HCT116 (cell line): ENCODE data around the gene MARCKSL1. TPM values are rescaled to one million over a fixed set of nuclear protein-coding genes. Genes with fewer than 3 reads are reported as not detected.
"Not testable (repeated sequence)": the region's sequence is repeated elsewhere in the genome, so short reads cannot be mapped to it uniquely, and the experiment has no call there.

Source experiments
- ATAC-seq: fragments of 200-7000 bp; cut with Tn5 transposase; 2 replicates; pipeline ENCODE4 v1.9.1; 2020; ENCODE audit warnings: mild to moderate bottlenecking, moderate library complexity
- BruUV-seq: library from RNA; stranded (reverse); fragments of 400-500 nt; replicated peaks from 2 replicates; lab custom pipeline; 2021; lab: Mats Ljungman, UMichigan
- CTCF ChIA-PET: fragments of 300-600 bp; sonication (Branson Sonifier 250); formaldehyde crosslinking; loops from one replicate; lab custom pipeline; 2021; ENCODE audit warnings: antibody characterized with exemption; lab: Charles Lee
- POLR2A ChIA-PET: fragments of 300-600, 350-600 bp; sonication (Branson Sonifier 250); formaldehyde crosslinking; loops from one replicate; lab custom pipeline; 2021; ENCODE audit warnings: antibody characterized with exemption; lab: Charles Lee
- RAD21 ChIA-PET, 2 experiments: fragments of 300-600 bp; sonication (Branson Sonifier 250); formaldehyde crosslinking; loops; one replicate each; lab custom pipeline; 2023; ENCODE audit warnings: low total read pairs in 2 of 2; ENCODE audit not compliant: uncharacterized antibody in 2 of 2, unreplicated experiment in 2 of 2, low non-redundant PET in 1 of 2; lab: Charles Lee
- DNase-seq: peaks from one replicate; pipeline ENCODE4 v3.0.0-alpha.2; 2010; ENCODE audit warnings: low read depth, low spot score
- H2AFZ ChIP-seq: fragments of 200-600 bp; shearing (Covaris generic), sonication (generic); 2 replicates; pipeline ENCODE4 v1.6.1; 2017; ENCODE audit warnings: low read depth, mixed run types, mixed read lengths, antibody characterized with exemption, low read length; ENCODE audit not compliant: poor library complexity, severe bottlenecking
- H3K27ac ChIP-seq: 2 replicates; pipeline ENCODE4 v1.5.1; 2012; ENCODE audit warnings: low read depth, low read length
- H3K27me3 ChIP-seq: fragments of 200-600 bp; sonication (generic); 2 replicates; pipeline ENCODE4 v1.6.1; 2016; ENCODE audit warnings: mixed run types, low read length, mixed read lengths; ENCODE audit not compliant: insufficient read depth
- H3K36me3 ChIP-seq, 2 experiments: fragments of 200-500 bp in 1 of 2; fragments of 200-600 bp in 1 of 2; sonication (Bioruptor generic) in 1 of 2; sonication (generic) in 1 of 2; 2 replicates each; pipeline versions ENCODE4 v1.5.1 to v1.6.1; 2014 to 2016; ENCODE audit warnings: low read length in 2 of 2, inconsistent platforms in 1 of 2, mixed read lengths in 1 of 2, mixed run types in 1 of 2; ENCODE audit not compliant: insufficient read depth in 2 of 2, control insufficient read depth in 1 of 2
- H3K4me1 ChIP-seq, 2 experiments: fragments of 200-600 bp in 1 of 2; sonication (generic) in 1 of 2; 2 replicates each; pipeline versions ENCODE4 v1.5.1 to v1.6.1; 2012 to 2017; ENCODE audit warnings: low read length in 2 of 2, inconsistent platforms in 1 of 2, mild to moderate bottlenecking in 1 of 2, mixed read lengths in 1 of 2, mixed run types in 1 of 2, moderate library complexity in 1 of 2; ENCODE audit not compliant: insufficient read depth in 2 of 2, control insufficient read depth in 1 of 2
- H3K4me2 ChIP-seq: fragments of 200-600 bp; sonication (generic); 2 replicates; pipeline ENCODE4 v1.6.1; 2017; ENCODE audit warnings: mixed run types, low read length, mixed read lengths
- H3K4me3 ChIP-seq, 2 experiments: fragments of 200-600 bp in 1 of 2; sonication (generic) in 1 of 2; replicated peaks in 1 of 2; 2 replicates each; pipeline ENCODE4 v1.5.1; 2011 to 2016; ENCODE audit warnings: low read length in 2 of 2, control low read depth in 1 of 2, low read depth in 1 of 2, mild to moderate bottlenecking in 1 of 2, mixed read lengths in 1 of 2, mixed run types in 1 of 2
- H3K79me2 ChIP-seq: fragments of 200-600 bp; sonication (generic); 2 replicates; pipeline ENCODE4 v1.6.1; 2017; ENCODE audit warnings: mild to moderate bottlenecking, mixed run types, low read length, moderate library complexity, mixed read lengths; ENCODE audit not compliant: insufficient read depth
- H3K9ac ChIP-seq: fragments of 200-600 bp; sonication (generic); 2 replicates; pipeline ENCODE4 v1.6.1; 2016; ENCODE audit warnings: low read length, mixed read lengths
- H3K9me2 ChIP-seq: fragments of 200-600 bp; sonication (generic), shearing (Covaris generic); 2 replicates; pipeline ENCODE4 v1.6.1; 2017; ENCODE audit warnings: mixed run types, mild to moderate bottlenecking, moderate library complexity; ENCODE audit not compliant: insufficient read depth
- H3K9me3 ChIP-seq, 2 experiments: fragments of 200-500 bp in 1 of 2; fragments of 200-600 bp in 1 of 2; sonication (Bioruptor generic) in 1 of 2; sonication (generic) in 1 of 2; 2 replicates each; pipeline ENCODE4 v1.6.1; 2014 to 2017; ENCODE audit warnings: low read length in 2 of 2, mixed read lengths in 2 of 2, inconsistent platforms in 1 of 2, low read depth in 1 of 2, mild to moderate bottlenecking in 1 of 2, mixed run types in 1 of 2, moderate library complexity in 1 of 2; ENCODE audit not compliant: control insufficient read depth in 1 of 2, insufficient read depth in 1 of 2
- H4K20me1 ChIP-seq: fragments of 200-600 bp; sonication (generic), shearing (Covaris generic); 2 replicates; pipeline ENCODE4 v1.6.1; 2017; ENCODE audit warnings: mixed run types, mild to moderate bottlenecking, moderate library complexity; ENCODE audit not compliant: insufficient read depth
- CBX3 ChIP-seq: IDR thresholded peaks from 2 replicates; pipeline ENCODE4 v1.6.1; 2012; ENCODE audit warnings: low read depth
- CEBPB ChIP-seq: IDR thresholded peaks from 2 replicates; pipeline ENCODE4 v1.6.1; 2012; ENCODE audit warnings: low read depth
- EZH2 ChIP-seq: fragments of 200-600 bp; sonication (generic); IDR thresholded peaks from 2 replicates; pipeline ENCODE4 v1.6.1; 2017; ENCODE audit warnings: antibody characterized with exemption, mixed run types
- EZH2phosphoT487 ChIP-seq: fragments of 200-600 bp; IDR thresholded peaks from 2 replicates; pipeline ENCODE4 v1.6.1; 2018; ENCODE audit warnings: antibody characterized with exemption, borderline replicate concordance
- FOSL1 ChIP-seq: IDR thresholded peaks from 2 replicates; pipeline ENCODE4 v1.6.1; 2012; ENCODE audit warnings: low read depth
- JUND ChIP-seq: IDR thresholded peaks from 2 replicates; pipeline ENCODE4 v1.6.1; 2012
- MAX ChIP-seq: IDR thresholded peaks from 2 replicates; pipeline ENCODE4 v1.6.1; 2012
- POLR2A ChIP-seq: IDR thresholded peaks from 2 replicates; pipeline ENCODE4 v1.7.0; 2011; ENCODE audit warnings: borderline replicate concordance; ENCODE audit not compliant: insufficient read depth, insufficient read length; ENCODE audit errors: extremely low read depth
- POLR2AphosphoS5 ChIP-seq: IDR thresholded peaks from 2 replicates; pipeline ENCODE4 v1.6.1; 2011; ENCODE audit warnings: mild to moderate bottlenecking, low read depth, low read length, moderate library complexity
- RAD21 ChIP-seq: IDR thresholded peaks from 2 replicates; pipeline ENCODE4 v1.6.1; 2012; ENCODE audit warnings: low read depth, mild to moderate bottlenecking
- REST ChIP-seq: IDR thresholded peaks from 2 replicates; pipeline ENCODE4 v1.6.1; 2012; ENCODE audit warnings: low read depth
- SIN3A ChIP-seq: IDR thresholded peaks from 2 replicates; pipeline ENCODE4 v1.6.1; 2012; ENCODE audit warnings: low read depth
- SRF ChIP-seq: IDR thresholded peaks from 2 replicates; pipeline ENCODE4 v1.6.1; 2012; ENCODE audit warnings: low read depth
- YY1 ChIP-seq: IDR thresholded peaks from 2 replicates; pipeline ENCODE4 v1.6.1; 2011; ENCODE audit warnings: low read length, low read depth, moderate library complexity, mild to moderate bottlenecking; ENCODE audit not compliant: insufficient replicate concordance; ENCODE audit errors: extremely low read depth
- ZBTB33 ChIP-seq: IDR thresholded peaks from 2 replicates; pipeline ENCODE4 v1.6.1; 2011; ENCODE audit warnings: mild to moderate bottlenecking, low read length, moderate library complexity; ENCODE audit not compliant: insufficient replicate concordance; ENCODE audit errors: extremely low read depth
- ZFX ChIP-seq: fragments of 450-650 bp; IDR thresholded peaks from 2 replicates; pipeline ENCODE4 v1.6.1; 2017
- intact Hi-C: fragments of 100-400 bp; cut with micrococcal nuclease; formaldehyde crosslinking; loops from 2 replicates; pipeline ENCODE4 v1.10.0; 2022
- total RNA-seq: library from RNA; stranded (reverse); gene quantifications from one replicate; pipeline ENCODE4 v1.2.1, GENCODE V29; 2021; ENCODE audit not compliant: unreplicated experiment

Gene MARCKSL1
- total RNA-seq, 1 experiment from 2014 or later: 127 TPM

GRCh38 chr1:32356478-32356877, 20.4 kb upstream of the MARCKSL1 start:
- Histone ChIP-seq H3K36me3 (no peaks in the 10 kb centered on the region), H4K20me1 (no peaks in the 10 kb centered on the region), H3K4me1 (peaks cover 5 to 13% of the 10 kb centered on the region in 2 experiments; a peak in 3 of 4 replicates), H3K27me3 (no peaks in the 10 kb centered on the region), H3K9me2 (no peaks in the 10 kb centered on the region), H3K79me2 (no peaks in the 10 kb centered on the region), H3K4me3 (no peak overlapping the region), H3K4me2 (no peak overlapping the region)
- no peak for ATAC-seq
- POLR2A ChIA-PET: no interaction called here
- no TSS peak for BruUV-seq
- TF ChIP-seq SIN3A (no peak), RAD21 (no peak), EZH2 (no peak), YY1 (no peak), SRF (no peak), POLR2AphosphoS5 (no peak), MAX (no peak), POLR2A (no peak), ZFX (no peak), EZH2phosphoT487 (no peak), JUND (no peak), REST (no peak), CBX3 (no peak), CEBPB (no peak), FOSL1 (no peak), ZBTB33 (no peak)
- TF ChIP-seq, all 23 proteins: peak for 0
- DNase-seq: no peak
- H3K9ac ChIP-seq: no peak overlapping the region
- RAD21 ChIA-PET: no interaction called here
- intact Hi-C loops: no loop called here
- H3K9me3 ChIP-seq: no peaks in the 10 kb centered on the region
- CTCF ChIA-PET: no interaction called here
- H2AFZ ChIP-seq: no peak overlapping the region
- H3K27ac ChIP-seq: no peak overlapping the region

GRCh38 chr1:32355778-32356177, 19.7 kb upstream of the MARCKSL1 start:
- ATAC-seq, H3K79me2 ChIP-seq, CTCF ChIA-PET, RAD21 ChIA-PET, intact Hi-C loops, H2AFZ ChIP-seq, POLR2A ChIA-PET, H3K4me2 ChIP-seq, H3K27me3 ChIP-seq, H3K4me3 ChIP-seq, H3K36me3 ChIP-seq, H3K9me2 ChIP-seq, DNase-seq, H3K27ac ChIP-seq, H3K9me3 ChIP-seq, BruUV-seq, H3K9ac ChIP-seq, H4K20me1 ChIP-seq: not testable (repeated sequence)
- peaks cover 5 to 17% of the 10 kb centered on the region in 2 experiments; a peak in 3 of 4 replicates for H3K4me1 ChIP-seq
